RWPE1 (cell line): ENCODE measurements around the gene DHX15.
"Not testable (repeated sequence)": the region's sequence is repeated elsewhere in the genome, so short reads cannot be mapped to it uniquely, and the experiment has no call there.

Experiments
- CTCF ChIA-PET: fragments of 350-600 bp; sonication (Branson Sonifier 250); formaldehyde crosslinking; extraction: SDS; loops from one replicate; lab custom pipeline; 2021; lab: Yijun Ruan, JAX
- POLR2A ChIA-PET: fragments of 400-600 bp; formaldehyde crosslinking; extraction: SDS; loops from one replicate; lab custom pipeline; 2020; ENCODE audit warnings: antibody characterized with exemption; ENCODE audit not compliant: low non-redundant PET; lab: Yijun Ruan, JAX
- DNase-seq: peaks from one replicate; pipeline ENCODE4 v3.0.0; 2012; ENCODE audit warnings: low spot score
- H3K27ac ChIP-seq: fragments of 450-650 bp; 2 replicates; pipeline ENCODE4 v1.5.1; 2017
- CTCF ChIP-seq: fragments of 450-650 bp; conservative IDR thresholded peaks from 2 replicates; pipeline ENCODE4 v1.5.1; 2017; ENCODE audit warnings: low read depth, mild to moderate bottlenecking

The DHX15 gene

GRCh38 chr4:24513718-24514117 is 70.6 kb downstream of the DHX15 start:
- DNase-seq, result no peak
- ChIA-PET CTCF (interaction anchor here (0.6 to 1.2 kb wide), 3 partner anchors 56 to 461 kb away, joined by 3 read pairs; no protein-coding TSS in a partner anchor), POLR2A (no interaction called here)
- no peak for TF ChIP-seq CTCF
- H3K27ac ChIP-seq, result no peak overlapping the region

- ChIA-PET CTCF (interaction anchor here (1.0 to 1.3 kb wide), 2 partner anchors 23 to 469 kb away, joined by 3 to 4 read pairs; no protein-coding TSS in a partner anchor), POLR2A (interaction anchor here (0.8 kb wide), 1 partner anchor 104 kb away, joined by 3 read pairs; no protein-coding TSS in a partner anchor)
- no peak for DNase-seq
- TF ChIP-seq CTCF, result no peak
- no peak overlapping the region for H3K27ac ChIP-seq
These were observed 72.8 kb downstream of the DHX15 start for GRCh38 chr4:24511371-24512063.

GRCh38 chr4:24510091-24510490 is 74.3 kb downstream of the DHX15 start:
- no peak for TF ChIP-seq CTCF
- POLR2A ChIA-PET, result no interaction called here

GRCh38 chr4:24508541-24508940 is 75.8 kb downstream of the DHX15 start:
- ChIA-PET POLR2A (no interaction called here), CTCF (no interaction called here)
- DNase-seq, result no peak
- no peak for TF ChIP-seq CTCF
- no peak overlapping the region for H3K27ac ChIP-seq

More at GRCh38 chr4:24510091-24510490, 74.3 kb downstream of the DHX15 start:
- CTCF ChIA-PET, result interaction anchor here (1.3 kb wide), 1 partner anchor 470 kb away, joined by 4 read pairs; no protein-coding TSS in a partner anchor
- H3K27ac ChIP-seq, result no peak overlapping the region
- DNase-seq, result no peak

- no peak for TF ChIP-seq CTCF
- ChIA-PET CTCF (interaction anchor here (0.7 kb wide), 1 partner anchor 8 kb away, joined by 3 read pairs; no protein-coding TSS in a partner anchor), POLR2A (no interaction called here)
- no peak overlapping the region for H3K27ac ChIP-seq
- no peak for DNase-seq
These were observed 76.9 kb downstream of the DHX15 start for GRCh38 chr4:24507439-24507838.

- DNase-seq, POLR2A ChIA-PET, CTCF ChIA-PET, H3K27ac ChIP-seq: not testable (repeated sequence)
These were observed 81.3 kb downstream of the DHX15 start for GRCh38 chr4:24503090-24503489.

- ChIA-PET CTCF (no interaction called here), POLR2A (no interaction called here)
- no peak for TF ChIP-seq CTCF
- H3K27ac ChIP-seq, result no peak overlapping the region
- no peak for DNase-seq
These were observed 87.1 kb downstream of the DHX15 start for GRCh38 chr4:24497221-24497620.
